Measurements from ENCODE around the gene IL32. TPM values are rescaled to one million over a fixed set of nuclear protein-coding genes. Genes with fewer than 3 reads are reported as not detected.

Gene IL32
- total and polyA plus RNA-seq, 2 donors (not counting 1 experiment from before 2014, with no cell fraction given), result 2.0 to 2.3 TPM

GRCh38 chr16:3022684-3023414 is 42.6 kb upstream of the IL32 start:
- 70% methylated on average over 7 of the region's 8 CpGs for WGBS (ENCODE audit: insufficient coverage)
- Mint-ChIP-seq H3K4me1 (peaks cover 44% of the 10 kb centered on the region), H3K9me3 (ENCODE audit: insufficient read depth) (no peaks in the 10 kb centered on the region), H3K27me3 (no peaks in the 10 kb centered on the region), H3K27ac (peak overlapping the region; percentile 99), H3K4me3 (peak overlapping the region; percentile 97)
- TF ChIP-seq EZH2 (IDR thresholded peaks at IDR 0.05; ENCODE audit: borderline replicate concordance, insufficient read depth, low read depth, low read length, poor library complexity, severe bottlenecking), result no peak
- no peak for TF ChIP-seq CTCF (IDR thresholded peaks at IDR 0.05)
- Histone ChIP-seq H3K9me3 (ENCODE audit: control extremely low read depth in 1 of 3, control insufficient read depth in 2 of 3, insufficient read depth in 1 of 3, low read length in 2 of 3) (no peaks in the 10 kb centered on the region), H3K4me3 (ENCODE audit: control extremely low read depth in 1 of 5, extremely low read depth in 1 of 5, insufficient read depth in 1 of 5, low read depth in 2 of 5, low read length in 4 of 5) (no peak overlapping the region), H3K27ac (ENCODE audit: low read length in 2 of 2) (no peak overlapping the region), H3K36me3 (replicated peaks in 1 of 2; ENCODE audit: control extremely low read depth in 1 of 2, control insufficient read depth in 1 of 2, extremely low read depth in 1 of 2, insufficient read depth in 2 of 2, low read length in 1 of 2) (peaks cover 0 to 18% of the 10 kb centered on the region in 2 experiments), H3K4me1 (ENCODE audit: control insufficient read depth in 2 of 2, insufficient read depth in 2 of 2, low read length in 2 of 2) (peaks cover 39 to 57% of the 10 kb centered on the region in 2 donors), H3K4me2 (replicated peaks; ENCODE audit: low read depth, low read length, poor library complexity, severe bottlenecking) (peak overlapping the region; percentile 90), H3K27me3 (replicated peaks in 1 of 4; ENCODE audit: control extremely low read depth in 1 of 4, control insufficient read depth in 3 of 4, insufficient read depth in 4 of 4, low read length in 3 of 4) (peaks cover 0 to 9% (median 3%) of the 10 kb centered on the region in 4 experiments), H3K79me2 (ENCODE audit: control insufficient read depth, insufficient read depth, low read length) (peaks cover 15% of the 10 kb centered on the region), H2AFZ (ENCODE audit: insufficient read depth, low read depth, low read length, poor library complexity, severe bottlenecking) (peak overlapping the region; percentile 90), H3K9ac (ENCODE audit: low read length) (no peak overlapping the region), H4K20me1 (ENCODE audit: control insufficient read depth, insufficient read depth, low read length, poor library complexity, severe bottlenecking) (peaks cover 26% of the 10 kb centered on the region)
- DNase-seq, result no peak
- POLR2A ChIA-PET, result interaction anchor here (0.6 to 2.1 kb wide), 2 partner anchors 10 to 19 kb away, joined by 3 to 9 read pairs; no protein-coding TSS in a partner anchor
- intact Hi-C loops (cut with micrococcal nuclease), result loop anchor here (5.0 to 10.0 kb wide), 6 partner anchors 56 to 1718 kb away; partner anchors contain the start of genes PAQR4, SRRM2, UBE2I and ZNF174
- no peak for ATAC-seq (ENCODE audit: low read depth)
- CTCF ChIA-PET, result interaction anchor here (0.8 to 6.9 kb wide), 5 partner anchors 10 to 35 kb away, joined by 3 to 61 read pairs (median 8); no protein-coding TSS in a partner anchor

- DNase-seq, result no peak
- Histone ChIP-seq H3K27me3 (replicated peaks in 1 of 4; ENCODE audit: control extremely low read depth in 1 of 4, control insufficient read depth in 3 of 4, insufficient read depth in 4 of 4, low read length in 3 of 4) (peaks cover 0 to 4% (median under 1%) of the 10 kb centered on the region in 4 experiments), H3K79me2 (ENCODE audit: control insufficient read depth, insufficient read depth, low read length) (peaks cover 15% of the 10 kb centered on the region), H3K36me3 (replicated peaks in 1 of 2; ENCODE audit: control extremely low read depth in 1 of 2, control insufficient read depth in 1 of 2, extremely low read depth in 1 of 2, insufficient read depth in 2 of 2, low read length in 1 of 2) (peaks cover 0 to 18% of the 10 kb centered on the region in 2 experiments), H3K4me2 (replicated peaks; ENCODE audit: low read depth, low read length, poor library complexity, severe bottlenecking) (peak overlapping the region; percentile 90), H3K4me1 (ENCODE audit: control insufficient read depth in 2 of 2, insufficient read depth in 2 of 2, low read length in 2 of 2) (peaks cover 39 to 55% of the 10 kb centered on the region in 2 donors), H3K9ac (ENCODE audit: low read length) (peak overlapping the region; percentile 90), H3K9me3 (ENCODE audit: control extremely low read depth in 1 of 3, control insufficient read depth in 2 of 3, insufficient read depth in 1 of 3, low read length in 2 of 3) (no peaks in the 10 kb centered on the region), H3K27ac (ENCODE audit: low read length in 2 of 2) (peak overlapping the region; percentile 5 to 94), H4K20me1 (ENCODE audit: control insufficient read depth, insufficient read depth, low read length, poor library complexity, severe bottlenecking) (peaks cover 28% of the 10 kb centered on the region), H2AFZ (ENCODE audit: insufficient read depth, low read depth, low read length, poor library complexity, severe bottlenecking) (peak overlapping the region; percentile 90), H3K4me3 (ENCODE audit: control extremely low read depth in 1 of 5, extremely low read depth in 1 of 5, insufficient read depth in 1 of 5, low read depth in 2 of 5, low read length in 4 of 5) (peak overlapping the region in 4 of 5 experiments; percentile 63 to 79 (median 72))
- intact Hi-C loops (cut with micrococcal nuclease), result loop anchor here (5.0 to 10.0 kb wide), 6 partner anchors 56 to 1719 kb away; partner anchors contain the start of genes PAQR4, SRRM2, UBE2I and ZNF174
- ChIA-PET CTCF (interaction anchor here (2.0 to 6.9 kb wide), 4 partner anchors 10 to 35 kb away, joined by 6 to 61 read pairs (median 18); no protein-coding TSS in a partner anchor), POLR2A (interaction anchor here (0.6 to 2.1 kb wide), 2 partner anchors 10 to 20 kb away, joined by 3 to 9 read pairs; no protein-coding TSS in a partner anchor)
- Mint-ChIP-seq H3K4me1 (peaks cover 44% of the 10 kb centered on the region), H3K27me3 (no peaks in the 10 kb centered on the region), H3K9me3 (ENCODE audit: insufficient read depth) (no peaks in the 10 kb centered on the region), H3K27ac (peak overlapping the region; percentile 99), H3K4me3 (peak overlapping the region; percentile 97)
- TF ChIP-seq CTCF (IDR thresholded peaks at IDR 0.05), result no peak
- TF ChIP-seq EZH2 (IDR thresholded peaks at IDR 0.05; ENCODE audit: borderline replicate concordance, insufficient read depth, low read depth, low read length, poor library complexity, severe bottlenecking), result no peak
- no peak for ATAC-seq (ENCODE audit: low read depth)
- WGBS (ENCODE audit: insufficient coverage), result 22% methylated on average over 3 of the region's 6 CpGs
Measured at GRCh38 chr16:3023415-3023668, 42.1 kb upstream of the IL32 start.
